ENCODE data around the gene ELOF1.

DNA sequence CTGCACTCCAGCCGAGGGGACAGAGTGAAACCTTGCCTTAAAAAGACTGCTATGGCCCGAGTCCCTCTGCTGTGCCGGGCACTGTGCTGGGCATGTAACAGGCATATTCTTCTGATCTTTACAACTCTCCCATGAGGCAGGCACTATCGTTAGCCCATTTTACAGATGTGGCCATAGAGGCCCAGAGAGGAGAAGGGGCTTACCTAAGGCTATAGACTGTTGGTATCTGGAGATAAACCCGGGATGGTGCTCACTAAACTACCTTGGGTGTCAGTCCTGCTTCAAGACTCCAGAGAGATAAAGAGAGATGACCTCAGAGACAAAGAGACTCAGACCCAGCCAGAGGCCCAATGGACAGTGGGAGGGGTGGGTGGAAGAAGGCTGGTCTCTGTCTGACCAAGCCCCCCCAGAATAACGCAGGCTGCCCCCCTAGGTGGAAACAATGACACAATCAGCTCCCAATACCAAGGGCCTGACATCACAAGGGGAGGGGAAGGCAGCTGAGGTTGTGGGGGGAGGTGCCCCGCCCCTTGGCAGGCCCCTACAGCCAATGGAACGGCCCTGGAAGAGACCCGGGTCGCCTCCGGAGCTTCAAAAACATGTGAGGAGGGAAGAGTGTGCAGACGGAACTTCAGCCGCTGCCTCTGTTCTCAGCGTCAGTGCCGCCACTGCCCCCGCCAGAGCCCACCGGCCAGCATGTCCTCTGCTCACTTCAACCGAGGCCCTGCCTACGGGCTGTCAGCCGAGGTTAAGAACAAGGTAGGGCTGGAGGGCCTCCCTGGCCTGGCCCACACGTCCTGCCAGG, 20.6 kb downstream of the ELOF1 start, which contains the start of gene CNN1:
- TF ChIP-seq, protein P1, sequence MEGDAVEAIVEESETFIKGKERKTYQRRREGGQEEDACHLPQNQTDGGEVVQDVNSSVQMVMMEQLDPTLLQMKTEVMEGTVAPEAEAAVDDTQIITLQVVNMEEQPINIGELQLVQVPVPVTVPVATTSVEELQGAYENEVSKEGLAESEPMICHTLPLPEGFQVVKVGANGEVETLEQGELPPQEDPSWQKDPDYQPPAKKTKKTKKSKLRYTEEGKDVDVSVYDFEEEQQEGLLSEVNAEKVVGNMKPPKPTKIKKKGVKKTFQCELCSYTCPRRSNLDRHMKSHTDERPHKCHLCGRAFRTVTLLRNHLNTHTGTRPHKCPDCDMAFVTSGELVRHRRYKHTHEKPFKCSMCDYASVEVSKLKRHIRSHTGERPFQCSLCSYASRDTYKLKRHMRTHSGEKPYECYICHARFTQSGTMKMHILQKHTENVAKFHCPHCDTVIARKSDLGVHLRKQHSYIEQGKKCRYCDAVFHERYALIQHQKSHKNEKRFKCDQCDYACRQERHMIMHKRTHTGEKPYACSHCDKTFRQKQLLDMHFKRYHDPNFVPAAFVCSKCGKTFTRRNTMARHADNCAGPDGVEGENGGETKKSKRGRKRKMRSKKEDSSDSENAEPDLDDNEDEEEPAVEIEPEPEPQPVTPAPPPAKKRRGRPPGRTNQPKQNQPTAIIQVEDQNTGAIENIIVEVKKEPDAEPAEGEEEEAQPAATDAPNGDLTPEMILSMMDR (IDR thresholded peaks at IDR 0.05; ENCODE audit: poor library complexity, severe bottlenecking), result no peak
- no peak for TF ChIP-seq EP300 (conservative IDR thresholded peaks at IDR 0.05; ENCODE audit: poor library complexity, severe bottlenecking)
- TF ChIP-seq EZH2 (IDR thresholded peaks at IDR 0.05; ENCODE audit: borderline replicate concordance, insufficient read depth, low read length, poor library complexity, severe bottlenecking), result no peak
- TF ChIP-seq, protein P2, sequence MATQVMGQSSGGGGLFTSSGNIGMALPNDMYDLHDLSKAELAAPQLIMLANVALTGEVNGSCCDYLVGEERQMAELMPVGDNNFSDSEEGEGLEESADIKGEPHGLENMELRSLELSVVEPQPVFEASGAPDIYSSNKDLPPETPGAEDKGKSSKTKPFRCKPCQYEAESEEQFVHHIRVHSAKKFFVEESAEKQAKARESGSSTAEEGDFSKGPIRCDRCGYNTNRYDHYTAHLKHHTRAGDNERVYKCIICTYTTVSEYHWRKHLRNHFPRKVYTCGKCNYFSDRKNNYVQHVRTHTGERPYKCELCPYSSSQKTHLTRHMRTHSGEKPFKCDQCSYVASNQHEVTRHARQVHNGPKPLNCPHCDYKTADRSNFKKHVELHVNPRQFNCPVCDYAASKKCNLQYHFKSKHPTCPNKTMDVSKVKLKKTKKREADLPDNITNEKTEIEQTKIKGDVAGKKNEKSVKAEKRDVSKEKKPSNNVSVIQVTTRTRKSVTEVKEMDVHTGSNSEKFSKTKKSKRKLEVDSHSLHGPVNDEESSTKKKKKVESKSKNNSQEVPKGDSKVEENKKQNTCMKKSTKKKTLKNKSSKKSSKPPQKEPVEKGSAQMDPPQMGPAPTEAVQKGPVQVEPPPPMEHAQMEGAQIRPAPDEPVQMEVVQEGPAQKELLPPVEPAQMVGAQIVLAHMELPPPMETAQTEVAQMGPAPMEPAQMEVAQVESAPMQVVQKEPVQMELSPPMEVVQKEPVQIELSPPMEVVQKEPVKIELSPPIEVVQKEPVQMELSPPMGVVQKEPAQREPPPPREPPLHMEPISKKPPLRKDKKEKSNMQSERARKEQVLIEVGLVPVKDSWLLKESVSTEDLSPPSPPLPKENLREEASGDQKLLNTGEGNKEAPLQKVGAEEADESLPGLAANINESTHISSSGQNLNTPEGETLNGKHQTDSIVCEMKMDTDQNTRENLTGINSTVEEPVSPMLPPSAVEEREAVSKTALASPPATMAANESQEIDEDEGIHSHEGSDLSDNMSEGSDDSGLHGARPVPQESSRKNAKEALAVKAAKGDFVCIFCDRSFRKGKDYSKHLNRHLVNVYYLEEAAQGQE (IDR thresholded peaks at IDR 0.05; ENCODE audit: borderline replicate concordance), result no peak
- no peak for TF ChIP-seq POLR2AphosphoS5 (IDR thresholded peaks at IDR 0.05)
- TF ChIP-seq MXI1 (conservative IDR thresholded peaks at IDR 0.05; ENCODE audit: poor library complexity, severe bottlenecking), result no peak
- no peak for TF ChIP-seq RAD21 (conservative IDR thresholded peaks at IDR 0.05)
- no peak for TF ChIP-seq TAF1 (IDR thresholded peaks at IDR 0.05; ENCODE audit: low read depth)
- no peak for TF ChIP-seq SMC3 (conservative IDR thresholded peaks at IDR 0.05; ENCODE audit: poor library complexity)

Measured in neural cell (in vitro differentiated cells).